B cell (primary cell): ENCODE measurements around the gene GCSAML. TPM values are rescaled to one million over a fixed set of nuclear protein-coding genes. Genes with fewer than 3 reads are reported as not detected.

Source experiments
- ATAC-seq: fragments of 200-7000 bp; cut with Tn5 transposase; one replicate; pipeline ENCODE4 v1.10.0; 2021; ENCODE audit warnings: low read depth, mild to moderate bottlenecking, moderate number of reproducible peaks, moderate library complexity
- CTCF ChIA-PET: fragments of 350-600 bp; sonication (Branson Sonifier 250); formaldehyde crosslinking; loops from one replicate; lab custom pipeline; 2021; ENCODE audit warnings: antibody characterized with exemption, inconsistent platforms; lab: Charles Lee
- POLR2A ChIA-PET: fragments of 350-600 bp; sonication (Branson Sonifier 250); formaldehyde crosslinking; loops from one replicate; lab custom pipeline; 2021; ENCODE audit warnings: antibody characterized with exemption; lab: Charles Lee
- DNase-seq: peaks from one replicate; pipeline ENCODE4 v3.0.0; 2013
- H2AFZ ChIP-seq: 2 replicates; pipeline ENCODE4 v1.6.1; 2012; ENCODE audit warnings: mild to moderate bottlenecking, low read depth, low read length; ENCODE audit not compliant: insufficient read depth, poor library complexity, severe bottlenecking
- H3K27ac ChIP-seq, 2 donors: 1 replicate in 1 of 2; 2 replicates in 1 of 2; pipeline ENCODE4 v1.5.1; 2012 to 2013; ENCODE audit warnings: low read length in 2 of 2, mild to moderate bottlenecking in 2 of 2, moderate library complexity in 1 of 2
- H3K27me3 ChIP-seq, 4 experiments: fragments of 200-600 bp in 1 of 4; sonication (generic) in 1 of 4; replicated peaks in 1 of 4; 1 replicate in 2 of 4; 2 replicates in 2 of 4; pipeline versions ENCODE4 v1.6.1 to v1.7.0; 2013 to 2016; ENCODE audit warnings: low read length in 3 of 4, mild to moderate bottlenecking in 2 of 4, mixed read lengths in 1 of 4, moderate library complexity in 1 of 4; ENCODE audit not compliant: insufficient read depth in 4 of 4, control insufficient read depth in 3 of 4; ENCODE audit errors: control extremely low read depth in 1 of 4
- H3K36me3 ChIP-seq, 2 experiments: replicated peaks in 1 of 2; 1 replicate in 1 of 2; 2 replicates in 1 of 2; pipeline versions ENCODE4 v1.6.1 to v1.7.1; 2013; ENCODE audit warnings: low read length in 1 of 2; ENCODE audit not compliant: insufficient read depth in 2 of 2, control insufficient read depth in 1 of 2; ENCODE audit errors: control extremely low read depth in 1 of 2, extremely low read depth in 1 of 2
- H3K4me1 ChIP-seq, 2 donors: fragments of 200-600 bp in 1 of 2; sonication (generic) in 1 of 2; 1 replicate in 1 of 2; 2 replicates in 1 of 2; pipeline versions ENCODE4 v1.5.1 to v1.6.1; 2013 to 2017; ENCODE audit warnings: low read length in 2 of 2; ENCODE audit not compliant: control insufficient read depth in 2 of 2, insufficient read depth in 2 of 2
- H3K4me2 ChIP-seq: replicated peaks from 2 replicates; pipeline ENCODE3; 2012; ENCODE audit warnings: mild to moderate bottlenecking, low read depth, low read length; ENCODE audit not compliant: poor library complexity, severe bottlenecking
- H3K4me3 ChIP-seq, 5 experiments: fragments of 200-600 bp in 1 of 5; sonication (generic) in 1 of 5; 1 replicate in 3 of 5; 2 replicates in 2 of 5; pipeline versions ENCODE4 v1.5.1 to v1.7.0; 2011 to 2016; ENCODE audit warnings: low read length in 4 of 5, mild to moderate bottlenecking in 4 of 5, low read depth in 2 of 5, control low read depth in 1 of 5, moderate library complexity in 1 of 5; ENCODE audit not compliant: insufficient read depth in 1 of 5; ENCODE audit errors: control extremely low read depth in 1 of 5, extremely low read depth in 1 of 5
- H3K79me2 ChIP-seq: fragments of 200-600 bp; sonication (generic); one replicate; pipeline ENCODE4 v1.6.0; 2016; ENCODE audit warnings: low read length; ENCODE audit not compliant: control insufficient read depth, insufficient read depth
- H3K9ac ChIP-seq: fragments of 200-600 bp; sonication (generic); 2 replicates; pipeline ENCODE4 v1.6.1; 2017; ENCODE audit warnings: mild to moderate bottlenecking, low read length, moderate library complexity
- H3K9me3 ChIP-seq, 3 donors: one replicate each; pipeline versions ENCODE4 v1.6.1 to v1.7.1; 2013; ENCODE audit warnings: low read length in 2 of 3; ENCODE audit not compliant: control insufficient read depth in 2 of 3, insufficient read depth in 1 of 3; ENCODE audit errors: control extremely low read depth in 1 of 3
- H4K20me1 ChIP-seq: 2 replicates; pipeline ENCODE4 v1.6.0; 2012; ENCODE audit warnings: mild to moderate bottlenecking, low read length; ENCODE audit not compliant: insufficient read depth, control insufficient read depth, poor library complexity, severe bottlenecking
- H3K27ac Mint-ChIP-seq: one replicate; pipeline ENCODE4 v1.8.0; 2021; ENCODE audit warnings: mixed read lengths
- H3K27me3 Mint-ChIP-seq: one replicate; pipeline ENCODE4 v1.8.0; 2021; ENCODE audit warnings: mixed read lengths
- H3K4me1 Mint-ChIP-seq: one replicate; pipeline ENCODE4 v1.8.0; 2021; ENCODE audit warnings: mixed read lengths
- H3K4me3 Mint-ChIP-seq: one replicate; pipeline ENCODE4 v1.8.0; 2021; ENCODE audit warnings: mixed read lengths
- H3K9me3 Mint-ChIP-seq: one replicate; pipeline ENCODE4 v1.8.0; 2022; ENCODE audit warnings: mixed read lengths; ENCODE audit not compliant: insufficient read depth
- EZH2 ChIP-seq: IDR thresholded peaks from 2 replicates; pipeline ENCODE4 v1.6.1; 2012; ENCODE audit warnings: borderline replicate concordance, low read depth, mild to moderate bottlenecking, moderate library complexity, low read length; ENCODE audit not compliant: insufficient read depth, poor library complexity, severe bottlenecking
- WGBS: methylation state at CpG from one replicate; pipeline ENCODE4 v1.1.5; 2013; ENCODE audit warnings: missing lambda C conversion rate; ENCODE audit not compliant: insufficient coverage; 5-methylcytosine and 5-hydroxymethylcytosine counted together
- intact Hi-C: fragments of 100-400 bp; cut with micrococcal nuclease; formaldehyde crosslinking; loops from one replicate; pipeline ENCODE4 v1.10.0; 2022
- polyA plus RNA-seq: library from polyadenylated mRNA; depleted of rRNA; stranded (reverse); fragments of >200 nt; gene quantifications from 2 replicates; pipeline ENCODE4 v1.2.3, GENCODE V29; 2012
- total RNA-seq, 2 donors: library from RNA; stranded (reverse); fragments of 120-200 nt in 1 of 2; gene quantifications; 1 replicate in 1 of 2; 2 replicates in 1 of 2; pipeline versions ENCODE4 v1.2.3 to v1.2.4, GENCODE V29; 2013 to 2022
- TF ChIP-seq, protein P1 (sequence below): fragments of 200-600 bp; IDR thresholded peaks from one replicate; pipeline ENCODE4 v1.8.0; 2022; ENCODE audit warnings: antibody characterized with exemption, mild to moderate bottlenecking

The GCSAML gene
- total and polyA plus RNA-seq, 2 donors (not counting 1 experiment from before 2014, with no cell fraction given): not detected

DNA sequence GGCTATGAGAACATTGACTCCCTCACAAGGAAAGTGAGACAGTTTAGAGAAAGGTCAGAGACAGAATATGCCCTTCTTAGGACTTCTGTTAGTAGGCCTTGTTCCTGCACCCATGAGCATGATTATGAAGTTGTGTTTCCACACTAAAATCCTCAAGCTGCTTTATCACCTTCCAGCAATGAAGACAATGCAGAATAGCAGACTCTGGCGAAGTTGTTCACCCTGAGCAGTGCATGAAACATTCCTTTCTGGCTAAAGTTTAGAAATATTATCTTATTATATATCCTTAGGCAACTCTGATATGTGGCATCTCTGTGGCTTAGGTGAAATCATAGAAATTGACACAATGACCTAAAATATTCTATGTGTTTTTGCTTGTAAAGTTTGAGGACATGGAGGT lies 25.3 kb downstream of the GCSAML start:
- H3K4me1 ChIP-seq: no peaks in the 10 kb centered on the region
- H3K9ac ChIP-seq: no peak overlapping the region
- intact Hi-C loops: no loop called here
- H2AFZ ChIP-seq: no peak overlapping the region
- no CpG with 5 or more reads among the region's 1 CpG for WGBS
- no peaks in the 10 kb centered on the region for H3K36me3 ChIP-seq
- H4K20me1 ChIP-seq: no peaks in the 10 kb centered on the region
- no peak overlapping the region for H3K27ac Mint-ChIP-seq
- ChIA-PET CTCF (interaction anchor here (1.2 kb wide), 1 partner anchor 201 kb away, joined by 3 read pairs; no protein-coding TSS in a partner anchor), POLR2A (no interaction called here)
- H3K9me3 Mint-ChIP-seq: peaks cover 2% of the 10 kb centered on the region
- H3K4me3 ChIP-seq: no peak overlapping the region
- DNase-seq: no peak
- H3K79me2 ChIP-seq: no peaks in the 10 kb centered on the region
- peaks cover 33% of the 10 kb centered on the region for H3K27me3 Mint-ChIP-seq
- H3K4me1 Mint-ChIP-seq: no peaks in the 10 kb centered on the region
- no peak overlapping the region for H3K4me2 ChIP-seq
- no peak for ATAC-seq
- no peak overlapping the region for H3K4me3 Mint-ChIP-seq
- no peak overlapping the region for H3K27ac ChIP-seq
- H3K27me3 ChIP-seq: peaks cover 0 to 7% (median 0%) of the 10 kb centered on the region in 4 experiments
- TF ChIP-seq EZH2: no peak
- TF ChIP-seq, protein P1, sequence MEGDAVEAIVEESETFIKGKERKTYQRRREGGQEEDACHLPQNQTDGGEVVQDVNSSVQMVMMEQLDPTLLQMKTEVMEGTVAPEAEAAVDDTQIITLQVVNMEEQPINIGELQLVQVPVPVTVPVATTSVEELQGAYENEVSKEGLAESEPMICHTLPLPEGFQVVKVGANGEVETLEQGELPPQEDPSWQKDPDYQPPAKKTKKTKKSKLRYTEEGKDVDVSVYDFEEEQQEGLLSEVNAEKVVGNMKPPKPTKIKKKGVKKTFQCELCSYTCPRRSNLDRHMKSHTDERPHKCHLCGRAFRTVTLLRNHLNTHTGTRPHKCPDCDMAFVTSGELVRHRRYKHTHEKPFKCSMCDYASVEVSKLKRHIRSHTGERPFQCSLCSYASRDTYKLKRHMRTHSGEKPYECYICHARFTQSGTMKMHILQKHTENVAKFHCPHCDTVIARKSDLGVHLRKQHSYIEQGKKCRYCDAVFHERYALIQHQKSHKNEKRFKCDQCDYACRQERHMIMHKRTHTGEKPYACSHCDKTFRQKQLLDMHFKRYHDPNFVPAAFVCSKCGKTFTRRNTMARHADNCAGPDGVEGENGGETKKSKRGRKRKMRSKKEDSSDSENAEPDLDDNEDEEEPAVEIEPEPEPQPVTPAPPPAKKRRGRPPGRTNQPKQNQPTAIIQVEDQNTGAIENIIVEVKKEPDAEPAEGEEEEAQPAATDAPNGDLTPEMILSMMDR: no peak
- no peaks in the 10 kb centered on the region for H3K9me3 ChIP-seq

DNA sequence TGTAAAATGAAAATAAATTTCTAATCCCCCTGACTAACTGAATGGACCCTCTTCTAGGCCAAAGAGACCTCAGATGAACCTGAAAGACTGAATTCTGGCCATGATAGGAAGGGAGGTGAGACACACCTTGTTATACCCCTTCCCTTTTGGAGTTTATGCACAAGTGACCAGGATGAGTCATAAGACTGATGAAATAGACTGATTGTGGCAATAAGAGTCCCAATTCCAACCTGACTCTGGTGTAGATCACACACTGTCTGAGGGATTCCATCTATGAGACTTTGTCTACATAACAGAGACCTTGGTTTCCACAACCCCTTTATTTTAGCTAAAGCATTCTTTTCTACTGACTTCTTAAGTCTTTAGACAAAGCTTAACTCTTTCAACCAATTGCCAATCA lies 25.7 kb downstream of the GCSAML start:
- no peak overlapping the region for H3K4me2 ChIP-seq
- Mint-ChIP-seq H3K27me3 (peaks cover 33% of the 10 kb centered on the region), H3K27ac (no peak overlapping the region), H3K9me3 (no peaks in the 10 kb centered on the region), H3K4me1 (no peaks in the 10 kb centered on the region), H3K4me3 (no peak overlapping the region)
- no peaks in the 10 kb centered on the region for H3K36me3 ChIP-seq
- no peak overlapping the region for H3K9ac ChIP-seq
- no peaks in the 10 kb centered on the region for H3K4me1 ChIP-seq
- no peak for TF ChIP-seq EZH2
- TF ChIP-seq, protein P1: no peak
- intact Hi-C loops: loop anchor here (5.0 kb wide), 1 partner anchor 202 kb away; no protein-coding TSS in a partner anchor
- no peak for ATAC-seq
- H4K20me1 ChIP-seq: no peaks in the 10 kb centered on the region
- no peak for DNase-seq
- CTCF ChIA-PET: interaction anchor here (1.2 to 2.4 kb wide), 2 partner anchors 185 to 202 kb away, joined by 3 to 11 read pairs; no protein-coding TSS in a partner anchor
- H3K27ac ChIP-seq: no peak overlapping the region
- no peaks in the 10 kb centered on the region for H3K79me2 ChIP-seq
- H2AFZ ChIP-seq: no peak overlapping the region
- POLR2A ChIA-PET: no interaction called here
- peaks cover 0 to 7% (median 0%) of the 10 kb centered on the region in 4 experiments for H3K27me3 ChIP-seq
- no peaks in the 10 kb centered on the region for H3K9me3 ChIP-seq
- H3K4me3 ChIP-seq: no peak overlapping the region
